GM18507 (cell line): Measurements from ENCODE around the gene UBR2.
"Not testable (repeated sequence)": the region's sequence is repeated elsewhere in the genome, so short reads cannot be mapped to it uniquely, and the experiment has no call there.

Experiments used
- DNase-seq: peaks from one replicate; pipeline ENCODE4 v3.0.0; 2011; ENCODE audit warnings: low read depth; ENCODE audit not compliant: insufficient read length; ENCODE audit errors: extremely low spot score
- FAIRE-seq: peaks from 2 replicates; lab custom pipeline; 2011; peaks lifted over from hg19 to GRCh38; lab: Jason Lieb, UNC

UBR2 gene

GRCh38 chr6:42674780-42675179, 111.0 kb downstream of the UBR2 start:
- DNase-seq (no peak), FAIRE-seq (no peak)

DNA sequence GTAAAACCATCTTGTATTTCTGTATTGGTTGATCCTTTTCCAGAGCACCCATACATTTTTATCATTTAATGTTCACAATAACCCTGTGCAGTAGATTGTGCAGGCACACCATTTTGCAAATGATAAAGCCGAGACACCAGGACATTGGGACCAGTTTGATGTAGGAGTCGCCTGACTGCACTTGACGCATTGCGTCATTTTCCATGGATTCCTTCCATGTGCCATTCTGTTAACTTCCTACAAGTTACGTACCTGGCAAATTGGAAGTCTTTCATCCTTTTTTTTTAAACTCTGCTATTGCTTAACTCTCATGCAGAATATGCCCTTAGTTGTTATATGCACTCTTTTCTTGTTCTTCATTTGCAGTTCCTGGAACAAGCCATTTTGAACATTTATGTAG, 115.5 kb downstream of the UBR2 start:
- no peak for DNase-seq
- FAIRE-seq: no peak

GRCh38 chr6:42688281-42688680, 124.5 kb downstream of the UBR2 start:
- FAIRE-seq (no peak), DNase-seq (no peak)

DNA sequence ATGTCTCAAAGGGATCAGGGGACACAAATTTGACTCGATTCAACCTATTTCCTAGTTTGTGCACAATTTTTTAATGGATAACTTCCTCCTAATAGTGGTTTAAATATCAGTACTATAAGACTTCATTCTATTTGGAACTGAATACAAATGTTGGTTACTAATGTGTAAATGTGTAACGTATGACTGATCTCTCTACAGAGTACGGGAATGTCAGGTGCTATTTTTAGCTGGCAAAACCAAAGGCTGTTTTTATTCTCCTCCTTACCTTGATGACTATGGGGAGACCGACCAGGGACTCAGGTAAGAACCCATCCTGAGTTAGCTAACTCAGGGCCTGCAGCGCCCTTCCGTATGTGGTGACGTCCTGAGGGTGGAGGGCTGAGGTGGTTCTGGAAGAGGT, 125.5 kb downstream of the UBR2 start:
- FAIRE-seq: no peak
- DNase-seq: no peak

DNA sequence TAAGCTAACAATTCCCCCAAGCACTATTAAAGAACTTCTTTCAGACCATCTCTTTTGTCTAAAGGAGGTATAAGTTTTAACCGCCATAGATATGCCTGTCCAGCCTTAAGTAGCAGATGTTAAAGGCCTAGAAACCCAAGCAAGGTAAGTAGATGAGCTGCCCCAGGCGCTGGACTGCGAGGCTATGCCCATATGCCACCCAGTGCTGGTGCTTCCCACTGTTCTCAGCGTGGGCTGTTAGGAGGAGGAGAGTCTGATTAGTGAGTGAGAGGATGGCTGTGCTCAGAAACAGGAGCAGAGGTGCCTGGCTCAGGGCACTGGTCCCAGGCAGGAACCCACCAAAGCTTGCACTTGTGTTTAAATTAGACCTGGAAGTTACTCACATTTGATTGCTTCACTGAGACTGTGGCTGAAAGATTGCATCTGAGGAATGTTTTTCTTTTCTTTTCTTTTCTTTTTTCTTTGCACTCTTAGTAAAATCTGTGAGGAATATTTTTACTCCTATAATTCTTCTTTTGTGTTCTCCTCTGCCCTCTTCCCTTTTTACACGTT, 126.4 kb downstream of the UBR2 start:
- FAIRE-seq: no peak
- DNase-seq: no peak

GRCh38 chr6:42690872-42691271, 127.0 kb downstream of the UBR2 start:
- no peak for DNase-seq

GRCh38 chr6:42692137-42692911, 128.5 kb downstream of the UBR2 start:
- no peak for FAIRE-seq
- no peak for DNase-seq

More at GRCh38 chr6:42690872-42691271, 127.0 kb downstream of the UBR2 start:
- no peak for FAIRE-seq

GRCh38 chr6:42693725-42694323, 130.0 kb downstream of the UBR2 start:
- DNase-seq (no peak), FAIRE-seq (no peak)

- FAIRE-seq (no peak), DNase-seq (no peak)
These were observed 130.8 kb downstream of the UBR2 start for GRCh38 chr6:42694586-42694985.

- DNase-seq (no peak), FAIRE-seq (no peak)
These were observed 132.9 kb downstream of the UBR2 start for GRCh38 chr6:42696526-42697267.

DNA sequence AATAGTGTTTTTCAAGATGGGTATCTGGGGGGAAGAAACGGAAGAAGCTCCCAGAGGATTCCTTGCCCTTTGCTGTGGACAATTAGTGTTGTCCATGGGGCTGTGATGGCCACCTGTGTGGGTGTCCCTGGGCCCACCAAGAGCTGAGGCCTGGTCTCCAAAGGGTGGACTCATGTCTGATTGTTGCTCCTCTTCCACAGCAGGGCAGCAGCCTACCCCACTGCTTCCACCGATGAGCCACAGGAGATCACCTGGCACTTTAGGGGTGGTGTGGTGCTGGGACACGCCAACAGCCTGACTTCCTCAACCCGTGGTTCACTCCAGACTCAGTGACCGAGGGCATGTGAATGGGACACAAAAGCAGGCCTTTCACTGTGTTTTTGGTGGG, 133.4 kb downstream of the UBR2 start:
- FAIRE-seq (no peak), DNase-seq (no peak)

DNA sequence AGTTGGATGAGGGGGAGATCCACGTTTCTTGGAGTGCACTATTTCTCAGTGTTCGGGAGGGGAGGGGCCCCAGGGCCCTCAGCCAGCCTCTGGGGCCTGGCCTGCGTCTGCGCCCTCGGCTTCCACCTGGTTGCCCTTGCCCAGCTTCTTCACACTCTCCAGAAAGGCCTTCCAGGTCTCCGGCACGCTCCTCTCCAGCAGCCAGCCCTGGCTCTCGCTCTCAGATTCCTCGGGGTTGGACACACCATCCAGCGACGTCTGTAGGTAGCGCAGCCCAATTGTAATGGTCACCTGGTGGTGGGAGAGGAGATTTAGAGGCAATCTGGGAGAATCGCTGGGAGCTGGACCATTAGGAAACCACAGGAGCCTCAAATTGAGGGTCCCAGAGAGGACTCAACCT, 134.4 kb downstream of the UBR2 start:
- FAIRE-seq (no peak), DNase-seq (no peak)

DNA sequence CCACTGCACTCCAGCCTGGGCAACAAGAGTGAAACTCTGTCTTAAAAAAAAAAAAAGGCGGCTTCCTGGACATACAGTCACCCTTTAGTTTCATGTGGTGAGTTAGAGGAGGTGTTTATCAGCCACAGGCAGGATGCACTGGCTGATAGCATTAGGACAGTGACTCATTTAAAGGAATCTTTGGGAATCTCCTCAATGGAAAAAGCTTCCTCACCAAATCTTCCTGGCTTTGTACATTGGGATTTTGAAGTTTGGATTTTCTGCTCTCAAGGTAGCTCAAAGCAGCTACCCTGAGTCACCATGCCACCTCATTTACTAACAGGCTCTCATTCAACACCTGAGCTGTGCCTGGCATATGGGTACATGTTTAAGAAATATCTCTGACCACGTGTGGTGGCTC, 138.4 kb downstream of the UBR2 start:
- DNase-seq: no peak
- no peak for FAIRE-seq

DNA sequence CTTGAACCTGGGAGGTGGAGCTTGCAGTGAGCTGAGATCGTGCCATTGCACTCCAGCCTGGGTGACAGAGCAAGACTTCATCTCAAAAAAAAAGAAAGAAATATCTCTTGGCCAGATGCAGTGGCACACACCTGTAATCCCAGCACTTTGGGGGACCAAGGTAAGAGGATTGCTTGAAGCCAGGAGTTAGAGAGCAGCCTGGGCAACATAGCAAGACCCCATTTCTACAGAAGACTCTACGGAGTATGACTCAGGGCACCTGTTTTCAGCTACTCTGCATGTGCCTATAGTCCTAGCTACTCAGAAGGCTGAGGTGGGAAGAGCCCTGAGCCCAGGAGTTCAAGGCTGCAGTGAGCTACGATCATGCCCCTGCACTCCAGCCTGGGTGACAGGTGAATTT, 139.0 kb downstream of the UBR2 start:
- DNase-seq, FAIRE-seq: not testable (repeated sequence)

DNA sequence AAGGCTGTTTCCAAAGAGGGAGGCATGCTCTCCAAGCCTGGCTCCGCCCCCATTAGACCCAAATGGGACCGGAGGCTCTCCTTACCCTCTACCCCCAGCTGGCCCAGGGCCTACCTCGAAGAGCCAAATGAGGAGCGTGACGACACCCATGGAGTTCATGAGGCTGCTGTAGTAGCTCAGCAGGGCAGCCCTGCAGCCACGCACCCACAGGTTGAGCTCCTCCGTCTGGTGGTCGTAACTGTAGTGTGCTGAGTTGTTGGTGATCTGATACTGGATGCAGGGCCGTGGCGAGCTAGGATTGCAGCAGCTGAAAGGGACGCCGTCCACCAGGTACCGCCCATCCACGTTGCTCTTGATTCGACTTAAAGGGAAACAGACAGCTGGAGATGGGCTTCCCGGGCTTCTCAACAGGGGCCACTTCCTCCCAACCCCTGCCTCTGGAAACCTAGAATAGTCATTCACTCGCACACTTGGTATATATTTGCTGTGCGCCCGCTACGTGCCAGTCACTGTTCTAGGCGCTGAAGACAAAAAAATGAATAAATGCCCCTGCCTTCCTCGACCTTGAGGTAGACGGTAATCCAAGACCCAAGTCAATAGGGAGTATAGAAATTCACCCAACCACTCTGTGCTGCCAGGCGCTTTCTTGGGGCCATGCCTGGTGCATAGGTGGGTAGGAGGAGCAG, 140.6 kb downstream of the UBR2 start:
- FAIRE-seq (no peak), DNase-seq (no peak)

DNA sequence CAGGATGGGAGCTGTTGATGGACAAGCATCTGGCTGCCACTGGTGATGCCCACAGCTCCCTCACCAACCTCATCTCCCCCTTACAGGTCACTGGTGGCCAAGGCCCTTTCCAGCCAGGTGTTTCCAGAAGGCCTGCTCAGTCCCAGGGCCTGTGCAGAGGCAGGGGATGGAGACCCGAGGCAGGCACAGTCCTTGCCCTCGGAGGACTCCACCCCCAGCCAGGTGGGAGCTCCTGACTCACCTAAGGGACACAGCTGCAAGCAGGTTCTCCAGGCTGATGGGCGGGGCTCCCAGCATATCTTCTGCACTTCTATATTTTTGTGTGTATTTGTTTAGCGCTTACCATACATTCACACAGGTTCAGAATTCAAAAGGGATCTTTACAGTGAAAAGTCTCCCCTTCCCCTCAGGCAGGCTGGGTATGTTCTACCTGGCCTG, 141.1 kb downstream of the UBR2 start:
- no peak for DNase-seq
- no peak for FAIRE-seq

GRCh38 chr6:42707595-42707994, 143.8 kb downstream of the UBR2 start:
- no peak for FAIRE-seq
- DNase-seq: no peak

DNA sequence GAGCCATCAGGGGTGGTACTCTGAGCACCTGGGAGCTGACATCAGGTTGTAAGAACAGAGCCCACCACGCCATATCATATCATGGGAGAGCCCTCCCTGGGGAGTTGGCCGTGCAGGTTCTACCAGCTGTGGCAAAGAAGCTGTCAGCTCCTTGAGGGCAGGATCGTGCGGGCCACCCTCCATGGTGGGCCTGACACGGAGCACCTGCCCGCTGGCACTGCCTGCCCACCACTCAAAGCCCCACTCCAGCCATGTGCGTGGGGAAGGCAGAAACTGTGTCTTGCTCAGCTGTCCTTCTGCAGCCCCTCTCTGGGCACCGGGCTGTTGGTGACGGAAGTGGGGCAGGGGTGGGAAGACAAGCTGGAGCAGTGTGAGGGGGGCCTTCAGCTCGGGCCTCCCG, 144.3 kb downstream of the UBR2 start:
- no peak for FAIRE-seq

DNA sequence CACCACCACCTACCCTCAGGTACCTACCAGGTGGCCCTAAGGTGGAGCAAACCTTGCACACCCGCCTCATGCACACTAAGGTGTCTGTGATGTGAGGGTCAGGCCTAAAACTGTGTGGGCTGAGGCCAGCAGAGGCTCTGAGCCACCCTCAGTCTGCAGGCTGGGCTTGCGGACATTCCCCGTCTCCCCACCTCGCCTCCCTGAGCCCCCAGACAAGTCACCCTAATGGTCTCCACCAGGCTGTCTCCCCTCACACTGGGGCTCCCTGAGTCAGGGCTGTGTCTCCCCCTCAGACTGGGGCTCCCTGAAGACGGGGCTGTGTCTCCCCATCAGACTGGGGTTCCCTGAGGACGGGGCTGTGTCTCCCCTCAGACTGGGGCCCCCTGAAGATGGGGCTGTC, 146.0 kb downstream of the UBR2 start:
- DNase-seq (no peak), FAIRE-seq (no peak)

More for the DNA sequence above, 144.3 kb downstream of the UBR2 start:
- DNase-seq: no peak

GRCh38 chr6:42710316-42710715, 146.5 kb downstream of the UBR2 start:
- FAIRE-seq (no peak), DNase-seq (no peak)
